Measurements from ENCODE around the gene NDUFS1.

DNA sequence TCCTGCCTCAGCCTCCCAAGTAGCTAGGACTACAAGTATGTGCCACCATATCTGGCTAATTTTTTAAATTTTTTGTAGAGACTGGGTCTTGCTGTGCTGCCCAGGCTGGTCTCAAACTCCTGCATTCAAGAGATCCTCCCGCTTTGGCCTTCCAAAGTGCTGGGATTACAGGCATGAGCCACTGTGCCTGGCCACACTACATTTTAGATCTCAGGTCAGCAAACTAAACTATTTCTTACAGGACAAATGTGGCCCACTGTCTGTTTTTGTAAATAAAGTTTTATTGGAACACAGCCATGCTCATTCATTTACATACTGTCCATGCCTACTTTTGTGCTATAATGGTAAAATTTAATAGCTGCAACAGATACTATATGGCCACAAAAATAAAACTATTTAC, 91.0 kb downstream of the NDUFS1 start:
- TF ChIP-seq, protein P1, sequence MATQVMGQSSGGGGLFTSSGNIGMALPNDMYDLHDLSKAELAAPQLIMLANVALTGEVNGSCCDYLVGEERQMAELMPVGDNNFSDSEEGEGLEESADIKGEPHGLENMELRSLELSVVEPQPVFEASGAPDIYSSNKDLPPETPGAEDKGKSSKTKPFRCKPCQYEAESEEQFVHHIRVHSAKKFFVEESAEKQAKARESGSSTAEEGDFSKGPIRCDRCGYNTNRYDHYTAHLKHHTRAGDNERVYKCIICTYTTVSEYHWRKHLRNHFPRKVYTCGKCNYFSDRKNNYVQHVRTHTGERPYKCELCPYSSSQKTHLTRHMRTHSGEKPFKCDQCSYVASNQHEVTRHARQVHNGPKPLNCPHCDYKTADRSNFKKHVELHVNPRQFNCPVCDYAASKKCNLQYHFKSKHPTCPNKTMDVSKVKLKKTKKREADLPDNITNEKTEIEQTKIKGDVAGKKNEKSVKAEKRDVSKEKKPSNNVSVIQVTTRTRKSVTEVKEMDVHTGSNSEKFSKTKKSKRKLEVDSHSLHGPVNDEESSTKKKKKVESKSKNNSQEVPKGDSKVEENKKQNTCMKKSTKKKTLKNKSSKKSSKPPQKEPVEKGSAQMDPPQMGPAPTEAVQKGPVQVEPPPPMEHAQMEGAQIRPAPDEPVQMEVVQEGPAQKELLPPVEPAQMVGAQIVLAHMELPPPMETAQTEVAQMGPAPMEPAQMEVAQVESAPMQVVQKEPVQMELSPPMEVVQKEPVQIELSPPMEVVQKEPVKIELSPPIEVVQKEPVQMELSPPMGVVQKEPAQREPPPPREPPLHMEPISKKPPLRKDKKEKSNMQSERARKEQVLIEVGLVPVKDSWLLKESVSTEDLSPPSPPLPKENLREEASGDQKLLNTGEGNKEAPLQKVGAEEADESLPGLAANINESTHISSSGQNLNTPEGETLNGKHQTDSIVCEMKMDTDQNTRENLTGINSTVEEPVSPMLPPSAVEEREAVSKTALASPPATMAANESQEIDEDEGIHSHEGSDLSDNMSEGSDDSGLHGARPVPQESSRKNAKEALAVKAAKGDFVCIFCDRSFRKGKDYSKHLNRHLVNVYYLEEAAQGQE (IDR thresholded peaks at IDR 0.05; ENCODE audit: low read depth, low read length) = no peak
- no peak for TF ChIP-seq RFX5 (IDR thresholded peaks at IDR 0.05; ENCODE audit: low read length)
- TF ChIP-seq, protein P2, sequence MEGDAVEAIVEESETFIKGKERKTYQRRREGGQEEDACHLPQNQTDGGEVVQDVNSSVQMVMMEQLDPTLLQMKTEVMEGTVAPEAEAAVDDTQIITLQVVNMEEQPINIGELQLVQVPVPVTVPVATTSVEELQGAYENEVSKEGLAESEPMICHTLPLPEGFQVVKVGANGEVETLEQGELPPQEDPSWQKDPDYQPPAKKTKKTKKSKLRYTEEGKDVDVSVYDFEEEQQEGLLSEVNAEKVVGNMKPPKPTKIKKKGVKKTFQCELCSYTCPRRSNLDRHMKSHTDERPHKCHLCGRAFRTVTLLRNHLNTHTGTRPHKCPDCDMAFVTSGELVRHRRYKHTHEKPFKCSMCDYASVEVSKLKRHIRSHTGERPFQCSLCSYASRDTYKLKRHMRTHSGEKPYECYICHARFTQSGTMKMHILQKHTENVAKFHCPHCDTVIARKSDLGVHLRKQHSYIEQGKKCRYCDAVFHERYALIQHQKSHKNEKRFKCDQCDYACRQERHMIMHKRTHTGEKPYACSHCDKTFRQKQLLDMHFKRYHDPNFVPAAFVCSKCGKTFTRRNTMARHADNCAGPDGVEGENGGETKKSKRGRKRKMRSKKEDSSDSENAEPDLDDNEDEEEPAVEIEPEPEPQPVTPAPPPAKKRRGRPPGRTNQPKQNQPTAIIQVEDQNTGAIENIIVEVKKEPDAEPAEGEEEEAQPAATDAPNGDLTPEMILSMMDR (IDR thresholded peaks at IDR 0.05) = no peak
- no peak for TF ChIP-seq GABPA (IDR thresholded peaks at IDR 0.05; ENCODE audit: low read depth)
- no peak for TF ChIP-seq NRF1 (IDR thresholded peaks at IDR 0.05; ENCODE audit: low read depth, low read length)
- TF ChIP-seq, protein P3, sequence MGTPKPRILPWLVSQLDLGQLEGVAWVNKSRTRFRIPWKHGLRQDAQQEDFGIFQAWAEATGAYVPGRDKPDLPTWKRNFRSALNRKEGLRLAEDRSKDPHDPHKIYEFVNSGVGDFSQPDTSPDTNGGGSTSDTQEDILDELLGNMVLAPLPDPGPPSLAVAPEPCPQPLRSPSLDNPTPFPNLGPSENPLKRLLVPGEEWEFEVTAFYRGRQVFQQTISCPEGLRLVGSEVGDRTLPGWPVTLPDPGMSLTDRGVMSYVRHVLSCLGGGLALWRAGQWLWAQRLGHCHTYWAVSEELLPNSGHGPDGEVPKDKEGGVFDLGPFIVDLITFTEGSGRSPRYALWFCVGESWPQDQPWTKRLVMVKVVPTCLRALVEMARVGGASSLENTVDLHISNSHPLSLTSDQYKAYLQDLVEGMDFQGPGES (IDR thresholded peaks at IDR 0.05; ENCODE audit: low read depth, low read length) = no peak
- TF ChIP-seq EP300 (IDR thresholded peaks at IDR 0.05; ENCODE audit: borderline replicate concordance in 1 of 2, low read depth in 1 of 2, low read length in 1 of 2) = no peak
- no peak for TF ChIP-seq SIN3A (IDR thresholded peaks at IDR 0.05; ENCODE audit: borderline replicate concordance, low read depth, low read length)
- no peak for TF ChIP-seq RXRA (IDR thresholded peaks at IDR 0.05; ENCODE audit: borderline replicate concordance, low read depth)

Data from SK-N-SH (cell line).